Skin of body (tissue), 2 donors: ENCODE data around the gene TMPRSS15. TPM values are rescaled to one million over a fixed set of nuclear protein-coding genes. Genes with fewer than 3 reads are reported as not detected.

Experiments used
- DNase-seq: peaks from one replicate; lab custom pipeline; 2025; lab: John Stamatoyannopoulos, UW
- total RNA-seq: library from RNA; depleted of rRNA; stranded (reverse); fragments of >200 nt; gene quantifications from one replicate; pipeline ENCODE4 v1.2.3, GENCODE V29; 2014

TMPRSS15 gene
- total RNA-seq, 1 donor from 2014 or later: 0.10 TPM

DNA sequence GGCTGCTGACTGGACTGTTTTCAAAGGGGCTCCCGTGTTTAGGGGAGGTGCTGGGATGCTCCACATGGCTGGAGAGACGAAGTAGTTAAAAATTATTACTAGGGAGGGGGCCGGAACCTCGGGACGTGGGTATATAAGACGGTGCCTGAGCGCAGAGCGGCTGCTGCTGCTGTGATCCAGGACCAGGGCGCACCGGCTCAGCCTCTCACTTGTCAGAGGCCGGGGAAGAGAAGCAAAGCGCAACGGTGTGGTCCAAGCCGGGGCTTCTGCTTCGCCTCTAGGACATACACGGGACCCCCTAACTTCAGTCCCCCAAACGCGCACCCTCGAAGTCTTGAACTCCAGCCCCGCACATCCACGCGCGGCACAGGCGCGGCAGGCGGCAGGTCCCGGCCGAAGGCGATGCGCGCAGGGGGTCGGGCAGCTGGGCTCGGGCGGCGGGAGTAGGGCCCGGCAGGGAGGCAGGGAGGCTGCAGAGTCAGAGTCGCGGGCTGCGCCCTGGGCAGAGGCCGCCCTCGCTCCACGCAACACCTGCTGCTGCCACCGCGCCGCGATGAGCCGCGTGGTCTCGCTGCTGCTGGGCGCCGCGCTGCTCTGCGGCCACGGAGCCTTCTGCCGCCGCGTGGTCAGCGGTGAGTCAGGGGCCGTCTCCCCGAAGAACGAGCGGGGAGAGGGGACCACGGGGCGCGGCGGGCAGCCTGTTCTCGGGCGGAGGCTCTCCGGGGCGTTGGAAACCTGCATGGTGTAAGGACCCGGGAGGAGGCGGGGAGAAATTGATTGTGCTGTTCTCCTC, 158.7 kb downstream of the TMPRSS15 start, which contains the start of gene CHODL:
Gene CHODL (plus strand): TSS at position 163 of the 793 bp plus-strand sequence. CDS start 391 bp downstream, at position 554.
- no peak for DNase-seq

DNA sequence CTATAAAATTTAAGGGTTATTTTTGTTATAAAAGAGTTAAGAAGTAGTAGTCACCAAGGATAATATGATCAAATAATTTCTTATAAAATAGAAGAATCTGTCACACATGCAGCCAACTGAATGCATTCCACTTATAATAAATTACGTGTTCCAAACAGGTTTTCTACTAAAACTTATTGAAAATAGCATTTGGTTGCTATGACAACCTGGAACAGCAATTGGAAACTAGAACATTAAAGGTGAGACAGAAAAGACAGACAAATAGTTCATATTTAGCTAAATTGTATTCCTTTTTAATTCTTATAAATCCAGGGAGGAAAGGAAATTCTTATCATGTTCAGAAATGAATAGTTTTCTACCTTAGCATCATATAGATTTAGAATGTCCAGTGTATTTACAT, 168.0 kb downstream of the TMPRSS15 start:
- no peak for DNase-seq

DNA sequence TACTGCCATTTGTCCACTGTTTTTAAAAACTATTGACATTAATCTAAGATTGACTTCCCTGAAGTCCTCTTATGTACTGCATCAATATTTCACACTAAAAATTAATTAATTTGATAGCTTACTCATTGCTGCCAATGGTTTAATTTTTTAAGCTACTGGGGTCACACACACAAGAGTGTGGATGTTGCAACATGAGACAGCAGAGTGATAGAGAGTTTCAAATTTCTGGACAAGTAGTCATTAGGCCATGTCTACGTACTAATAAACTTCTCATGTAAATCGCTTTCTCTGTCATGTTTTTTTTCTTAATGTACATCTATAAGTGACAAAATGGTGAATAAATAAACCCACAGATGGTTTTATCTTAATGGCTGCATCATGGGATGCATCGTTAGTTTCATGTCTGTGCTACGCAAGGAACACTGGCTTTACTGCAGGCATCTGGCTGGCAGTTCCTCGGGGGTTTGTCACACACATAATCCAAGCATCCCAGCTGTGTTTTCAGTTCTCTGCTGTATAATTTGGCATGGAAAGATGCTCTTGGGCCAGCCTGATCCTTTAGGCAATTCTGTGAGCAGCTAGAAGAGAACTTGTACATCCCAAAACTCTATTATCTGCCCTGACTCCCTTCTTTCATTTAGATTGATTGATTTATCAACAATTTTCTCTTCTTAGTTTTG, 175.4 kb downstream of the TMPRSS15 start:
- DNase-seq: peak; percentile 47

DNA sequence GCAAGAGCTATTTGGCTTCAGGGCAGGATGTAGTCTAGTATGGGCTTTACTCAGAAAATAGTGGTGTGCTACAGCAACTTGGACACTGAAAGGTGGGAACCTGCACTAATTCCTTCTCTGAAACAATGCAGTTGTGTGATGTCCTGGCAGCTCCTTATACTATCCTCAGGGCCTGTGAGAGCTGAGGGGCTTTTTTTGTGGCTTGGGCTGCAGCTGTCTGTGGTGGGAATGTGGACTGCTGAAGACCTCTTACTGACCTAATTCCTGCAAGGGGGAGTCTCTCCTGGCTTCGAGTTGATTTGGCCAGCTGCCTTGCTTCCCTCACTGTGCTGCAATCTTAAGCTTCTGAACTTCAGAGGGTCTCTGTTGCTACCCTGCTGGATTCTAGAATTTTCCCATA, 181.2 kb downstream of the TMPRSS15 start:
- no peak for DNase-seq

DNA sequence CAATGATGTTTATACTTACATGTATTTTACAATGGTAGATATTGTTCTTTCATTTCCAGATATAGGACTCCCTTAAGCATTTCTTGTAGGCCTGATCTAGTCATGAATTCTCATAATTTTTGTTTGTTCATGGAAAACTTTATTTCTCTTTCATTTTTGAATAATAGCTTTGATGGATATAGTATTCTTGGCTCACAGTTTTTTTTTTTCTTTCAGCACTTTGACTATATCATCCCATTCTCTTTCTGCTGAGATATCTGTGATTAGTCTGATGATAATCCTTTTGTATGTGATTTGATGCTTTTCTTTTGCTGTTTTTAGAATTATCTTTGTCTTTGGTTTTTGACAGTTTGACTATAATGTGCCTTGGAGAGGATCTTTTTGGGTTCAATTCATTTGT, 183.1 kb downstream of the TMPRSS15 start:
- DNase-seq: no peak

Other genes starting within 250 kb of the TMPRSS15 start
- gene CHODL, start 159.0 kb downstream of the TMPRSS15 start, total RNA-seq: 11.8 TPM